Colonic mucosa (tissue), 4 donors: Measurements from ENCODE around the gene RMC1. TPM values are rescaled to one million over a fixed set of nuclear protein-coding genes. Genes with fewer than 3 reads are reported as not detected.

Experiments
- DNase-seq: peaks from one replicate; pipeline ENCODE4 v3.0.0-alpha.2; 2020
- H3K27ac ChIP-seq: fragments of 200-600 bp; one replicate; pipeline ENCODE4 v1.8.0; 2021
- H3K27me3 ChIP-seq: fragments of 200-600 bp; one replicate; pipeline ENCODE4 v1.8.0; 2021
- H3K36me3 ChIP-seq: fragments of 200-600 bp; one replicate; pipeline ENCODE4 v1.8.0; 2021
- H3K4me1 ChIP-seq: fragments of 200-600 bp; one replicate; pipeline ENCODE4 v1.8.0; 2021; ENCODE audit warnings: mild to moderate bottlenecking
- H3K4me3 ChIP-seq: fragments of 200-600 bp; one replicate; pipeline ENCODE4 v1.8.0; 2021
- H3K9ac ChIP-seq, 2 donors: one replicate each; pipeline ENCODE4 v1.7.0; 2013; ENCODE audit warnings: control low read depth in 2 of 2, low read depth in 2 of 2, low read length in 2 of 2
- H3K9me3 ChIP-seq: fragments of 200-600 bp; one replicate; pipeline ENCODE4 v1.8.0; 2021
- CTCF ChIP-seq: fragments of 200-600 bp; IDR thresholded peaks from one replicate; pipeline ENCODE4 v1.8.0; 2022; ENCODE audit warnings: antibody characterized with exemption, mild to moderate bottlenecking
- intact Hi-C: fragments of 100-400 bp; cut with DNase I; formaldehyde crosslinking; loops from one replicate; pipeline ENCODE4 v1.14.1; 2022
- total RNA-seq, 2 donors: library from RNA; stranded (reverse); fragmentation: NEBNext Ultra II Directional in 1 of 2; extraction: Animal tissue kit (Norgen Biotek cat#: 25700) in 1 of 2; gene quantifications; one replicate each; pipeline ENCODE4 v1.2.1, GENCODE V29; 2021
- donor health status: healthy.
- donor health status: DM: no; HTN: no; CAD: no.
- donor health status: DM: no; HTN: no; CAD: no.

Gene RMC1
- total RNA-seq, 2 donors from 2014 or later: 28.4 to 34.9 TPM

GRCh38 chr18:23493654-23494053 lies 9.7 kb upstream of the RMC1 start:
- TF ChIP-seq CTCF: no peak
- no peak overlapping the region for H3K9ac ChIP-seq
- no peaks in the 10 kb centered on the region for H3K27me3 ChIP-seq
- no peaks in the 10 kb centered on the region for H3K4me1 ChIP-seq
- intact Hi-C loops: no loop called here
- no peaks in the 10 kb centered on the region for H3K36me3 ChIP-seq
- no peak for DNase-seq
- H3K27ac ChIP-seq: no peak overlapping the region
- no peaks in the 10 kb centered on the region for H3K9me3 ChIP-seq
- no peak overlapping the region for H3K4me3 ChIP-seq

GRCh38 chr18:23494992-23495391 lies 8.3 kb upstream of the RMC1 start:
- Histone ChIP-seq H3K4me1 (no peaks in the 10 kb centered on the region), H3K9ac (no peak overlapping the region), H3K27ac (no peak overlapping the region), H3K27me3 (no peaks in the 10 kb centered on the region), H3K4me3 (no peak overlapping the region), H3K36me3 (no peaks in the 10 kb centered on the region), H3K9me3 (no peaks in the 10 kb centered on the region)
- intact Hi-C loops: no loop called here
- peak; percentile 29 for DNase-seq
- no peak for TF ChIP-seq CTCF

- TF ChIP-seq CTCF: no peak
- Histone ChIP-seq H3K9me3 (no peaks in the 10 kb centered on the region), H3K4me1 (no peaks in the 10 kb centered on the region), H3K4me3 (no peak overlapping the region), H3K9ac (no peak overlapping the region), H3K36me3 (no peaks in the 10 kb centered on the region), H3K27ac (peak overlapping the region; percentile 27), H3K27me3 (no peaks in the 10 kb centered on the region)
- intact Hi-C loops: no loop called here
- DNase-seq: peak; percentile 54
Observed at GRCh38 chr18:23495723-23496440, 7.4 kb upstream of the RMC1 start.

- H3K36me3 ChIP-seq: no peaks in the 10 kb centered on the region
- intact Hi-C loops: no loop called here
- H3K27me3 ChIP-seq: no peaks in the 10 kb centered on the region
- no peak overlapping the region for H3K4me3 ChIP-seq
- H3K9ac ChIP-seq: no peak overlapping the region
- no peak overlapping the region for H3K27ac ChIP-seq
- no peaks in the 10 kb centered on the region for H3K9me3 ChIP-seq
- no peak for DNase-seq
- H3K4me1 ChIP-seq: no peaks in the 10 kb centered on the region
- TF ChIP-seq CTCF: no peak
Observed at GRCh38 chr18:23498117-23498516, 5.2 kb upstream of the RMC1 start.

- no peaks in the 10 kb centered on the region for H3K4me1 ChIP-seq
- peak; percentile 70 for DNase-seq
- TF ChIP-seq CTCF: peak; percentile 76
- no peak overlapping the region for H3K4me3 ChIP-seq
- no peak overlapping the region for H3K9ac ChIP-seq
- H3K36me3 ChIP-seq: no peaks in the 10 kb centered on the region
- H3K27me3 ChIP-seq: no peaks in the 10 kb centered on the region
- H3K27ac ChIP-seq: no peak overlapping the region
- intact Hi-C loops: no loop called here
- H3K9me3 ChIP-seq: no peaks in the 10 kb centered on the region
Observed at GRCh38 chr18:23498877-23499276, 4.4 kb upstream of the RMC1 start.
